ENCODE measurements around the gene CLDN20.

Gene CLDN20

GRCh38 chr6:155245193-155245592, 18.6 kb upstream of the CLDN20 start:
- no peak for DNase-seq (ENCODE audit: low spot score)

- no peak for DNase-seq (ENCODE audit: low spot score)
These were observed 18.0 kb upstream of the CLDN20 start for GRCh38 chr6:155245831-155246230.

- no peak for DNase-seq (ENCODE audit: low spot score)
These were observed 17.0 kb upstream of the CLDN20 start for GRCh38 chr6:155246825-155247224.

GRCh38 chr6:155247618-155248007, 16.2 kb upstream of the CLDN20 start:
- no peak for DNase-seq (ENCODE audit: low spot score)

GRCh38 chr6:155248008-155249001, 15.5 kb upstream of the CLDN20 start:
- peak; percentile 2 for DNase-seq (ENCODE audit: low spot score)

- no peak for DNase-seq (ENCODE audit: low spot score)
These were observed 13.0 kb upstream of the CLDN20 start for GRCh38 chr6:155250701-155251381.

- no peak for DNase-seq (ENCODE audit: low spot score)
These were observed 11.2 kb upstream of the CLDN20 start for GRCh38 chr6:155252581-155252980.

- DNase-seq (ENCODE audit: low spot score), result no peak
These were observed 10.5 kb upstream of the CLDN20 start for GRCh38 chr6:155253337-155253736.

GRCh38 chr6:155254139-155254538, 9.7 kb upstream of the CLDN20 start:
- no peak for DNase-seq (ENCODE audit: low spot score)

GRCh38 chr6:155256122-155256795, 7.6 kb upstream of the CLDN20 start:
- no peak for DNase-seq (ENCODE audit: low spot score)

GRCh38 chr6:155257796-155258195, 6.0 kb upstream of the CLDN20 start:
- no peak for DNase-seq (ENCODE audit: low spot score)

- no peak for DNase-seq (ENCODE audit: low spot score)
These were observed 4.6 kb upstream of the CLDN20 start for GRCh38 chr6:155259204-155259603.

- DNase-seq (ENCODE audit: low spot score), result no peak
These were observed 3.9 kb upstream of the CLDN20 start for GRCh38 chr6:155259897-155260296.

- DNase-seq (ENCODE audit: low spot score), result no peak
These were observed 3.1 kb upstream of the CLDN20 start for GRCh38 chr6:155260686-155261085.

GRCh38 chr6:155261111-155261900, 2.5 kb upstream of the CLDN20 start:
- DNase-seq (ENCODE audit: low spot score), result no peak

- DNase-seq (ENCODE audit: low spot score), result no peak
These were observed 1.2 kb upstream of the CLDN20 start for GRCh38 chr6:155262655-155263054.

- DNase-seq (ENCODE audit: low spot score), result no peak
These were observed 994 bp downstream of the CLDN20 start for GRCh38 chr6:155264693-155265320.

GRCh38 chr6:155265843-155266535, 2.2 kb downstream of the CLDN20 start:
- DNase-seq (ENCODE audit: low spot score), result no peak

GRCh38 chr6:155267411-155267810, 3.6 kb downstream of the CLDN20 start:
- DNase-seq (ENCODE audit: low spot score), result no peak

GRCh38 chr6:155268088-155268867, 4.5 kb downstream of the CLDN20 start:
- peak; percentile 31 for DNase-seq (ENCODE audit: low spot score)
